SHP77 (cell line): ENCODE data around the gene CDH15.
A peak's percentile ranks its signal among the peaks of the same experiment; 100 is the strongest.

Experiments
- DNase-seq, 2 experiments: peaks; one replicate each; lab custom pipeline; 2025; lab: John Stamatoyannopoulos, UW

Gene CDH15

GRCh38 chr16:89171216-89172170 is at the start of gene CDH15:
Gene CDH15 (plus strand): TSS chr16:89171748. CDS start chr16:89171832, 84 bp downstream.
- peak; percentile 93 to 95 for DNase-seq

GRCh38 chr16:89122322-89122851 is 49.2 kb upstream of the CDH15 start:
- DNase-seq = peak; percentile 21 to 49

GRCh38 chr16:89123001-89123830 is 48.3 kb upstream of the CDH15 start:
- no peak for DNase-seq

GRCh38 chr16:89123831-89124100 is 47.8 kb upstream of the CDH15 start:
- no peak for DNase-seq

- no peak for DNase-seq
Observed at GRCh38 chr16:89129378-89129777, 42.2 kb upstream of the CDH15 start.

GRCh38 chr16:89130448-89130847 is 41.1 kb upstream of the CDH15 start:
- no peak for DNase-seq

- DNase-seq = no peak
Observed at GRCh38 chr16:89131783-89132182, 39.8 kb upstream of the CDH15 start.

GRCh38 chr16:89132194-89133005 is 39.1 kb upstream of the CDH15 start:
- DNase-seq = no peak

- DNase-seq = no peak
Observed at GRCh38 chr16:89133457-89134127, 38.0 kb upstream of the CDH15 start.

- DNase-seq = no peak
Observed at GRCh38 chr16:89134269-89134668, 37.3 kb upstream of the CDH15 start.

GRCh38 chr16:89135166-89135565 is 36.4 kb upstream of the CDH15 start:
- DNase-seq = no peak

GRCh38 chr16:89135971-89136765 is 35.4 kb upstream of the CDH15 start:
- DNase-seq = no peak

GRCh38 chr16:89136931-89137330 is 34.6 kb upstream of the CDH15 start:
- no peak for DNase-seq

- no peak for DNase-seq
Observed at GRCh38 chr16:89137666-89138512, 33.7 kb upstream of the CDH15 start.

- DNase-seq = no peak
Observed at GRCh38 chr16:89138513-89138795, 33.1 kb upstream of the CDH15 start.

GRCh38 chr16:89138843-89139520 is 32.6 kb upstream of the CDH15 start:
- DNase-seq = no peak

GRCh38 chr16:89139907-89140361 is 31.6 kb upstream of the CDH15 start:
- no peak for DNase-seq

GRCh38 chr16:89140401-89140800 is 31.1 kb upstream of the CDH15 start:
- DNase-seq = no peak
